Ammon's horn (tissue), 1 donor: Measurements from ENCODE around the gene DIPK1A.

ENCODE experiments used
- DNase-seq: peaks from one replicate; pipeline ENCODE4 v3.0.0-alpha.2; 2016; ENCODE audit warnings: low spot score

The DIPK1A gene

DNA sequence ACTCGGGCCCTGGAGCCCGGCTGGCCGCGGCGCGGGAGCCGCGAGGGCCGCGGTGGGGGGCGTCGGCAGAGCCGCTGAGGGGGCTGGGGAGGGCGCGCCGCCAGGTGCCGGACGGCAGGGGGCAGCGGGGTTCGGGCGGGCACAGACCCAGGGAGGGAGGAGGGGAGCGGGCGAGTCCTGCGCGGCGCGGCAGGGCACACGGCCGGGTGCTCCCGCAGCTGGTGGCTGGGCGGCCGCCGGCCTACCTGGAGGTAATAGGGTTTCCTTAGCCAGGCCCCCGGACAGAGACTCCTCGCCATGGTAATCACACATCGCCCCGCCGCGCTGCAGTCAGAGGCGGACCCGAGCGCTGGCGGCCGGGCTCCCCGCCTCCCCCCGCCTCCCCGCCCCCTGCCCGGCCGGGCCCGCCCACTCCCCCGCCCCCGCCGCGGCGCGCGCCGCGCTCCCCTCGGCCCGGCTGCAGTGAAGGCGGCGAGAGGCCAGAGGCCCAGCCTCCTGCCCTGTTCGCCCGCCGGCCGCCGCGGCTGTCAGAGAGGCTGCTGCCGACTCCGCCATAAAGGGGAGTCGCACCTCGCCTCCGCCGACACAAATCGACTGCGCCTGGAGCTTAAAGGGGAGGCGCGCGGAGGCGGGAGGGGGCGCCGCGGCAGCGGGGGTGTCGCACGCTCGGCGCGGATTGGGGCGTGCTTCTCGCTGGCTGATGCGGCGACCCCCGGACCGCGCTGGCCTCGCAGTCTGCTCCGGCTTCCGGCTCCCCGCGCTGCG, at the start of gene DIPK1A:
Gene DIPK1A (minus strand): TSS at position 332 of the 765 bp plus-strand sequence. CDS start 33 bp downstream, at position 299.
- peak; percentile 84 for DNase-seq

DNA sequence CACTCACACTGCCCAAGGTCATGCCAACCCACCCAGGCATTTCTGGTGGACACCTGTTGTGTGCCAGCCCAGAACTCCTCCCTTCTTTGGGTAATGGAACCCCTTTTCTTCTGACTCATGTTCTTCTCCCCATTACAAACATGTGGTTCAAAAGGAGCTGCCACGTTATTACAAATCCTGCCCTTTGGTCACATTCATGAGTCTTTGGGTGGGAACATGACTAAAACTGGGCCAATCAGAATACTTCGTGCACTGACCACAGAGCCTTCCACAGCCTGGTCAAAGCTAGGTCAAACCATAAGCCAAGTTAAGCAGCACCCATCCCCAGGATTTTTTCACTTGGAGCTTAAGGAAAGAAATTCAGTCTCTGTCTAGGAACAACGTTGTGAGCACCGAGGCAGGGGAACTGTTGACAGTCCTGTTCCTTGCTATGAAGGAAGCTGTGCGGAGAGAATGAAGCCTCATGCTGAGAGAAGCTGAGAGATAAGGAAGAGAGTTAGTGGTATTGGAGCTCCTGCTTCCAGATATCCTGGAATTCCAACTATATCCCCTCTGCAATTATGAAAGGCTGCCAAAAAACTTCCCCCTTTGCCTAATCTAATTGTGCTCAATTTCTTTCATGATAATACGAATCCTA, 46.8 kb upstream of the DIPK1A start:
- no peak for DNase-seq

GRCh38 chr1:93005252-93005598, 44.0 kb upstream of the DIPK1A start:
- no peak for DNase-seq

GRCh38 chr1:93004566-93005251, 43.4 kb upstream of the DIPK1A start:
- no peak for DNase-seq

GRCh38 chr1:93003981-93004380, 42.7 kb upstream of the DIPK1A start:
- no peak for DNase-seq

DNA sequence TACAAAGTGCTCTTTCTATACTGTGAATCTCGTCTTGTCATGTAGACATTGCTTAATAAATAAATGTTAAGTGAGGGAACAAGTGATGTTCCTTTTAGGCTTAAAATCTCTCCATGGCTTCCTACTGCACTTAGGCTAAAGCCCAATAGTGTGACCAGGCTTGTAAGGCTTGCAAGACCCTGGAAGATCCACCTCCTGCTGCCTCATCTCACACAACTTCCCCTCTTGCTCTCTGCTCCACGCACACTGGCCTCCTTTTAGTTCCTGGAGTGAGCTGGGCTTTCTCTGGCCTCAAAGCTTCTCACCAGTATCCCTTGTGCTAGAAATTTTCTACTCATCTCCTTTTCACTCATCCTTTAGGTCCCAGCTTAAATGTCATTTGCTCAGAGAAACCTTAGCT, 41.5 kb upstream of the DIPK1A start:
- DNase-seq = no peak

GRCh38 chr1:93001893-93002292, 40.6 kb upstream of the DIPK1A start:
- DNase-seq = no peak

GRCh38 chr1:93000751-93001175, 39.5 kb upstream of the DIPK1A start:
- DNase-seq = peak; percentile 39

DNA sequence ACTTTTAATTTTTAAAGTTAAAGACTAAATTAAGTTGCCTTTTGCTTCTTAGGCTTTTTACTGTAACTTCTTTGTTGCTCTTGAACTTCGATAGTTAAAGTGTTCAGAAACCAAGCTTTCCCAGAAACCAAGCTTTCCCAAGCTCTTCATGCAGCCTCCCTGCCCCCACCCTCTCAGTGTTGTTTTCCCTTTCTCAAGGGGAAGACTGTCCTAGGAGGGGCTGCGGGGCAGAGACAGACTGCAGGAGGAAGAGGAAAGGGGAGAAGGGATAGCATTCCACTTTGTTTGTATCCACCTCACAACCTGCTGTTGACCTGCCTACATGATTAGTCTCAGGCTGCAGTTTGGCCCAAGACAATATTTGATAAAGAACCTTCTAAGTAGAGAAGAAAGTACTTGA, 39.0 kb upstream of the DIPK1A start:
- peak; percentile 19 for DNase-seq

GRCh38 chr1:92998821-92999220, 37.6 kb upstream of the DIPK1A start:
- no peak for DNase-seq

DNA sequence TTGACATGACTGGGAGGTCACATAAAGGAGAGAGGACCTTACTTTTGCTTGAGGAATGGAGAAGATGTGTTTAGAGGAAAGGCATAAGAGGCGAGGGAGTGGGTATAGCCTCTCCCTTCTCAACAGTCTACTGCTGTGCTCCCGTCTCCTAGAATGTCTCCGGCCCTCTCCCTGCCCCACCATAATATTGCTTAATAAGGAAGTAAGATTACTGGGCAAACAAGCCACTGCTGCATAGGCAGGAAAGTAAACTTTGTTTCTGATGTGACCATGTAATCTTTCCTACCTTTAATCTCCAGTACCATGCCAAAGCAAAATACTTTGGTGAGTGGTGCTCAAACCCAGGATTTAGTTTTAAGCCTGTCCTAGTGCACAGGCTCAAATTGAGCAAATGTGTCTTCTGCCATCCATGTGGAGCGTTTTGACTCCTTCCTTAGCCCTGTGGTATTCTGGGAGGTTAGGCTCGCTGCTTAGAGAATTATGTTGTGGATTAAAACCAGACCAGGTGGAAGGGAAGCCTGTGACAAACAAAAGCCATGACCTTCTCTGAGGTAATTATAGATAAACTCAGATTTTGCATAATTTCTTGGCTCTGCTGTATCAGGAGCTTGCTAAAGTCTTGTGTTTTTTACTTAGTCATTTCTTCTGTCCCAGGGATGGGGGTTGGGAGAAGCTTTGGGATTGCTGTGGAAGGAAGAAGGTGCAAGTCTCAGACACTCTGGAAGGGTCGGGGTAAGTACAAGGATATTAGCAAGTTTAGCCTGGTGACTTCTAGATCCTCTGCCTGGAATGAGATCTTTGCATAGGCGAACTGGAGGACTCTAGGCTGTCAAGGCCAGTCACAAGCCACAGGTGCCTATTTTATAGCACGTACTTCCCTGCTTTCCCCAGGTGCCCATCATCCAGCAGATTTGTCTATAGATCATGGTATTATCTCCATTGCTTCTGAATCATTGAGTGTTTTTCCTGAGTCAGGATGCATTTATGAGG, 34.5 kb upstream of the DIPK1A start:
- DNase-seq = no peak

- peak; percentile 93 for DNase-seq
Observed at GRCh38 chr1:92994105-92994712, 32.9 kb upstream of the DIPK1A start.

DNA sequence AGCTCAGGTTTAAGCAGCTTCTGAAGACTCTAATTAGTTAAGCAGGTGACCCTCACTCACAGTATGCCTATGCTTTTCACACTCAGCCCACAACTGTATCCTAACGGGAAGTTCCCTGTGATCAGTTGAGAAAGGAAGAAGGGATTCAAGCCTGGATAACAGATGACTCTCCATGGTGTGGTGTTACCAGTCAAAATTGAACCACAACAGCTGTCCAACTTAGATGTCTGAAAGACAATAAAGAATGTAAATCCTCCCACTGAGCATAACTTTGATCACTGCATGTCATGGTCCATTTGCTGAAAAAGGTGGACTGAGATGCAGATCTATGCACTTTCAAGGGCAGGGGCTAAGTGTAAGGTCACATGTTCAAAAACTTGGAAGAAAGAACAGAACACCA, 32.3 kb upstream of the DIPK1A start:
- DNase-seq = no peak

GRCh38 chr1:92992877-92993276, 31.6 kb upstream of the DIPK1A start:
- DNase-seq = no peak

GRCh38 chr1:92992054-92992453, 30.8 kb upstream of the DIPK1A start:
- DNase-seq = no peak

DNA sequence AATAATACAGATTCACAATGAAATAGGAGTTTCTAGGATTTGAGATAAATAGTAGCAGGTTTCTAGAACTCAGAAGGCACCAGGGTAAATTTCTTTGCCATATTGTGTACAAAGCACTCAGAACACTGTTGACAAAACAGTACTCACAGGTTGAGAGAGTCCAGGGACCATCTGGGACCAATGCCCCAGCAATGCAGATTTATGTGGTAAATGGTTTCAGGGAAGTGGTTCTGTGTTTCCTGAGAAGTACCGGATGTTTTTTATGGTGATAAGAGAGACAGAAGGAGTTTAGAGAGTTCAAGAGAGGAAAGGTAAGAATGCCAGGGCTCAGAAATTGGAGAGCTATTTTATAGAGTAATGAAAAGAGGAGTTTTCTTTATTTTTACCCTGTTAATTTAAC, 29.6 kb upstream of the DIPK1A start:
- no peak for DNase-seq

DNA sequence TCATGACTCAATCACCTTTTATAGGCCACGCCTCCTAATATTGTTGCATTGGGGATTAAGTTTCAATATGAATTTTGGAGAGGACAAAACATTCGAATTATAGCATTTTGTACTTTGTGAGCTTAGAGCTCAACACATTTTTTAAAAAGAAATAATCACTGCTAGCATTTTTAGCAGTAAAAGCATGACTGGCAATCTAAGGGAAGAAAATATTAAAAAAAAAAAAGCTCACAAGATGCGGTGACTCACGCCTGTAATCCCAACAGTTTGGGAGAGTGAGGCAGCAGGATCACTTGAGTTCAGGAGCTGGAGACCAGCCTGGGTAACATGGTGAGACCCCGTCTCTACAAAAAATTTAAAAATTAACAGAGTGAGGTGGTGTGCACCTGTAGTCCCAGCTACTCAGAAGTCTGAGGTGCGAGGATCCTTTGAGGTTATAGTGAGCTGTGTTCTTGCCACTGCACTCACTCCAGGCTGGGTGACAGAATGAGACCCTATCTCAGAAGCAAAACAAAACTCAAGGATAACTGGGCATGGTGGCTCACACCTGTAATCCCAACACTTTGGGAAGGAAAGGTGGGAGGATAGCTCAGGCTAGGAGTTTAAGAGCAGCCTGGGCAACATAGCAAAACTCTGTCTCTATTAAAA, 28.8 kb upstream of the DIPK1A start:
- no peak for DNase-seq

- DNase-seq = no peak
Observed at GRCh38 chr1:92989253-92989652, 28.0 kb upstream of the DIPK1A start.

DNA sequence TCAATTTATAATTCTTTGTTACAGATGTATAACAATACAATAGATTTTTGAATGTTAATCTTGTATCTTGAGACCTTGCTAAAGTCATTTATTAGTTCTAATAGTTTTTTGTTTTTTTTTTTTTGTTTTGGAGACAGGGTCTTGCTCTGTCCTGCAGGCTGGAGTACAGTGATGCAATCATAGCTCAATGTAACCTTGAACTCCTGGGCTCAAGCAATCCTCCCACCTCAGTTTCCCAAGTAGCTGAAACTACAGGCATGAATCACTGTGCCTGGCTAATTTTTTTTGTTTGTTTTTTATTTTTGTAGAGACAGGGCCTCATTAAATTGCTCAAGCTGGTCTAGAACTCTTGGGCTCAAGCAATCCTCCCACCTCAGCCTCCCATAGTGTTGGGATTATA, 26.2 kb upstream of the DIPK1A start:
- no peak for DNase-seq

DNA sequence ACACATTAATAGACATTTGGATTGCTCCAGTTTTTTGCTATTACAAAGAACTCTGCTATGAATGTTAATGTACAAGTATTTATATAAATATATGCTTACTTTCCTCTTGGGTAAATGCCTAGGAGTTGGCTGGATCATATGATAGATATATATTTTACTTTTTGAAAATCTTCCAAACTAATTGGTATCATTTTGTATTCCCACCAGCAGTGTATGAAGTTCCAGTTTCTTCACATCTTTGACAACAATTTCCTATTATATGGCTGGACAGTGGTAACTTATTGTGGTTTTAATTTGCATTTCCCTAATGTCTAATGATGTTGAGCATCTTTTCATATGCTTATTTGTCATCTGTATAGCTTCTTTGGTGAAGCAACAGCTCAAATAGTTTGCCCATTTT, 23.8 kb upstream of the DIPK1A start:
- DNase-seq = no peak
